Astrocyte (in vitro differentiated cells and primary cell): ENCODE measurements around the gene PPP4R4. TPM values are rescaled to one million over a fixed set of nuclear protein-coding genes. Genes with fewer than 3 reads are reported as not detected.

ENCODE experiments used
- DNase-seq: peaks from one replicate; pipeline ENCODE4 v3.0.0-alpha.2; 2010; ENCODE audit warnings: low read depth
- FAIRE-seq: peaks from 2 replicates; lab custom pipeline; 2011; peaks lifted over from hg19 to GRCh38; lab: Jason Lieb, UNC
- H2AFZ ChIP-seq: 2 replicates; pipeline ENCODE4 v1.6.0; 2012; ENCODE audit warnings: low read depth, low read length, inconsistent platforms
- H3K27ac ChIP-seq: 2 replicates; pipeline ENCODE4 v1.5.1; 2011; ENCODE audit warnings: low read depth, low read length, inconsistent platforms
- H3K27me3 ChIP-seq: 2 replicates; pipeline ENCODE4 v1.6.0; 2011; ENCODE audit warnings: low read length, inconsistent platforms; ENCODE audit not compliant: insufficient read depth
- H3K36me3 ChIP-seq: 2 replicates; pipeline ENCODE4 v1.5.1; 2011; ENCODE audit warnings: low read length, inconsistent platforms; ENCODE audit not compliant: insufficient read depth
- H3K4me1 ChIP-seq: 2 replicates; pipeline ENCODE4 v1.5.1; 2011; ENCODE audit warnings: low read length, inconsistent platforms; ENCODE audit not compliant: insufficient read depth
- H3K4me2 ChIP-seq: 2 replicates; pipeline ENCODE4 v1.6.0; 2012; ENCODE audit warnings: low read length, inconsistent platforms
- H3K4me3 ChIP-seq: 2 replicates; pipeline ENCODE4 v1.5.1; 2011; ENCODE audit warnings: low read depth, mild to moderate bottlenecking, low read length, inconsistent platforms; ENCODE audit not compliant: insufficient read depth
- H3K79me2 ChIP-seq: 2 replicates; pipeline ENCODE4 v1.6.0; 2012; ENCODE audit warnings: mild to moderate bottlenecking, low read length, inconsistent platforms; ENCODE audit not compliant: insufficient read depth
- H3K9ac ChIP-seq: 2 replicates; pipeline ENCODE4 v1.6.0; 2012; ENCODE audit warnings: mild to moderate bottlenecking, low read length, inconsistent platforms
- H3K9me3 ChIP-seq: 2 replicates; pipeline ENCODE4 v1.5.1; 2012; ENCODE audit warnings: low read depth, mild to moderate bottlenecking, low read length, inconsistent platforms; ENCODE audit not compliant: insufficient read depth
- H4K20me1 ChIP-seq: 2 replicates; pipeline ENCODE4 v1.6.0; 2012; ENCODE audit warnings: low read length, inconsistent platforms; ENCODE audit not compliant: insufficient read depth
- H3K27ac Mint-ChIP-seq: one replicate; pipeline ENCODE4 v1.8.0; 2021; ENCODE audit warnings: mild to moderate bottlenecking, mixed read lengths; ENCODE audit not compliant: unreplicated experiment
- H3K27me3 Mint-ChIP-seq: one replicate; pipeline ENCODE4 v1.8.0; 2021; ENCODE audit warnings: low read depth, mixed read lengths; ENCODE audit not compliant: unreplicated experiment
- H3K36me3 Mint-ChIP-seq: one replicate; pipeline ENCODE4 v1.8.0; 2021; ENCODE audit warnings: low read depth, mixed read lengths; ENCODE audit not compliant: unreplicated experiment
- H3K4me1 Mint-ChIP-seq: one replicate; pipeline ENCODE4 v1.8.0; 2021; ENCODE audit warnings: low read depth, mixed read lengths; ENCODE audit not compliant: unreplicated experiment
- H3K4me3 Mint-ChIP-seq: one replicate; pipeline ENCODE4 v1.8.0; 2021; ENCODE audit warnings: mild to moderate bottlenecking, moderate library complexity, mixed read lengths; ENCODE audit not compliant: unreplicated experiment
- H3K9me3 Mint-ChIP-seq: one replicate; pipeline ENCODE4 v1.8.0; 2021; ENCODE audit warnings: mild to moderate bottlenecking, mixed read lengths; ENCODE audit not compliant: unreplicated experiment
- EZH2 ChIP-seq: IDR thresholded peaks from 2 replicates; pipeline ENCODE4 v1.6.1; 2012; ENCODE audit warnings: mild to moderate bottlenecking, low read length, inconsistent platforms; ENCODE audit not compliant: insufficient read depth
- total RNA-seq: library from RNA; stranded (reverse); gene quantifications from 2 replicates; pipeline ENCODE4 v1.2.1, GENCODE V29; 2021
- TF ChIP-seq, protein P1 (sequence below): IDR thresholded peaks from 2 replicates; pipeline ENCODE4 v1.5.1; 2011; ENCODE audit warnings: low read depth, mild to moderate bottlenecking, inconsistent platforms, low read length, moderate library complexity; ENCODE audit not compliant: insufficient read depth

Gene PPP4R4
- total RNA-seq, 1 donor from 2014 or later, result 6.0 TPM

DNA sequence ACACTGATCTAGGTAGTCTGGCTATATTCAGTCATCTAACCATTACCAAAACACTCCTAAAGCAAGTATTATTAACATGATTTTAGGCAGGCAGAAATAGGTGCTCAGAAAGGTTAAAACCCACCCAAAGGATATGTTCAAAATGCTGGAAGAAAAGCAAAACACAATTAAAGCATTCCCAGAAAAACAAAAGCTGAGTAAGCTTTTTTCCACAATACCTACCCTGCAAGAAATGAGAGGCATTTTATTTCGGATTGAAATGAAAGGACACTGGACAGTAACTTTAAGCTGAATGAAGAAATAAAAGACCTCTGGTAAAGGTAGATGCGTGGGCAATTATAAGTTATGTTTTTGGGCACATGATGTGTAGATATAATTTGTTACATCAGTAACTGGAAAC is 140.8 kb downstream of the PPP4R4 start:
- Mint-ChIP-seq H3K27me3 (peaks cover 7% of the 10 kb centered on the region), H3K4me1 (no peaks in the 10 kb centered on the region), H3K27ac (no peak overlapping the region), H3K4me3 (no peak overlapping the region), H3K9me3 (no peaks in the 10 kb centered on the region), H3K36me3 (no peaks in the 10 kb centered on the region)
- Histone ChIP-seq H3K27me3 (no peaks in the 10 kb centered on the region), H3K27ac (no peak overlapping the region), H3K9ac (no peak overlapping the region), H3K36me3 (no peaks in the 10 kb centered on the region), H3K4me1 (no peaks in the 10 kb centered on the region), H3K4me2 (no peak overlapping the region), H3K4me3 (no peak overlapping the region), H3K9me3 (no peaks in the 10 kb centered on the region), H3K79me2 (no peaks in the 10 kb centered on the region), H2AFZ (no peak overlapping the region), H4K20me1 (no peaks in the 10 kb centered on the region)
- FAIRE-seq (no peak), DNase-seq (no peak)
- TF ChIP-seq EZH2, result no peak
- TF ChIP-seq, protein P1, sequence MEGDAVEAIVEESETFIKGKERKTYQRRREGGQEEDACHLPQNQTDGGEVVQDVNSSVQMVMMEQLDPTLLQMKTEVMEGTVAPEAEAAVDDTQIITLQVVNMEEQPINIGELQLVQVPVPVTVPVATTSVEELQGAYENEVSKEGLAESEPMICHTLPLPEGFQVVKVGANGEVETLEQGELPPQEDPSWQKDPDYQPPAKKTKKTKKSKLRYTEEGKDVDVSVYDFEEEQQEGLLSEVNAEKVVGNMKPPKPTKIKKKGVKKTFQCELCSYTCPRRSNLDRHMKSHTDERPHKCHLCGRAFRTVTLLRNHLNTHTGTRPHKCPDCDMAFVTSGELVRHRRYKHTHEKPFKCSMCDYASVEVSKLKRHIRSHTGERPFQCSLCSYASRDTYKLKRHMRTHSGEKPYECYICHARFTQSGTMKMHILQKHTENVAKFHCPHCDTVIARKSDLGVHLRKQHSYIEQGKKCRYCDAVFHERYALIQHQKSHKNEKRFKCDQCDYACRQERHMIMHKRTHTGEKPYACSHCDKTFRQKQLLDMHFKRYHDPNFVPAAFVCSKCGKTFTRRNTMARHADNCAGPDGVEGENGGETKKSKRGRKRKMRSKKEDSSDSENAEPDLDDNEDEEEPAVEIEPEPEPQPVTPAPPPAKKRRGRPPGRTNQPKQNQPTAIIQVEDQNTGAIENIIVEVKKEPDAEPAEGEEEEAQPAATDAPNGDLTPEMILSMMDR, result no peak

GRCh38 chr14:94316692-94317091 is 142.6 kb downstream of the PPP4R4 start:
- Histone ChIP-seq H3K27me3 (no peaks in the 10 kb centered on the region), H3K79me2 (no peaks in the 10 kb centered on the region), H3K4me1 (no peaks in the 10 kb centered on the region), H3K27ac (no peak overlapping the region), H3K4me2 (no peak overlapping the region), H2AFZ (no peak overlapping the region), H3K36me3 (no peaks in the 10 kb centered on the region), H3K9ac (no peak overlapping the region), H3K4me3 (no peak overlapping the region), H4K20me1 (no peaks in the 10 kb centered on the region), H3K9me3 (no peaks in the 10 kb centered on the region)
- FAIRE-seq (no peak), DNase-seq (no peak)
- Mint-ChIP-seq H3K36me3 (peaks cover 2% of the 10 kb centered on the region), H3K27ac (no peak overlapping the region), H3K4me3 (no peak overlapping the region), H3K9me3 (peaks cover 2% of the 10 kb centered on the region), H3K4me1 (no peaks in the 10 kb centered on the region), H3K27me3 (peaks cover 7% of the 10 kb centered on the region)
- TF ChIP-seq, protein P1, result no peak
- no peak for TF ChIP-seq EZH2

DNA sequence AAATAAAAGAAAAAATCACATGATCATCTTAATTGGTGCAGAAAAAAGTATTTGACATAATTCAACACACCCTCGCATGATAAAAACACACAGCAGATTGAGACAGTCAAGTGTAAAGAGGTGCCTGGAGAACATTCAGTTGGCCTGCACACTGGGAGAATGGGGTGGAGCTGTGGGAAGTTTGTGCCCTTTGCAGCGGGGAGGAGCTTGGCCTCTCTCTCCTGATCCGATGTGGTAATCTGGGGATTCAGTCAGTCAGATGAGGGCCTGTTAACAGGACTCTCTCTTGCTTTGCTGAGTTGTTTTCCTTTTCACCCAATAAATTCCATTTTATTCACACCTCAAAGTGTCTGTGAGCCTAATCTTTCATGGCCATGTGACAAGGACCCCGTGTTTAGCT is 143.1 kb downstream of the PPP4R4 start:
- Histone ChIP-seq H3K4me1 (no peaks in the 10 kb centered on the region), H4K20me1 (no peaks in the 10 kb centered on the region), H3K4me2 (no peak overlapping the region), H3K4me3 (no peak overlapping the region), H3K27ac (no peak overlapping the region), H3K27me3 (no peaks in the 10 kb centered on the region), H3K9ac (no peak overlapping the region), H3K36me3 (no peaks in the 10 kb centered on the region), H3K9me3 (no peaks in the 10 kb centered on the region), H3K79me2 (no peaks in the 10 kb centered on the region), H2AFZ (no peak overlapping the region)
- TF ChIP-seq, protein P1, result no peak
- TF ChIP-seq EZH2, result no peak
- Mint-ChIP-seq H3K36me3 (peaks cover 2% of the 10 kb centered on the region), H3K9me3 (peaks cover 2% of the 10 kb centered on the region), H3K4me3 (no peak overlapping the region), H3K27me3 (peaks cover 5% of the 10 kb centered on the region), H3K27ac (no peak overlapping the region), H3K4me1 (no peaks in the 10 kb centered on the region)
- FAIRE-seq, result no peak
- DNase-seq, result no peak
